Neural cell (in vitro differentiated cells): ENCODE results near the gene VPS37B. TPM values are rescaled to one million over a fixed set of nuclear protein-coding genes. Genes with fewer than 3 reads are reported as not detected.

Source experiments
- H2AFZ ChIP-seq: fragments of 200-600, 300-800 bp; sonication (generic), shearing (Covaris generic); 2 replicates; pipeline ENCODE4 v1.6.0; 2014; ENCODE audit warnings: low read depth, mild to moderate bottlenecking, antibody characterized with exemption, low read length, moderate library complexity
- H3F3A ChIP-seq: fragments of 200-600 bp; shearing (Covaris generic); 2 replicates; pipeline ENCODE4 v1.6.1; 2016; ENCODE audit warnings: mild to moderate bottlenecking, moderate library complexity, mixed read lengths, antibody characterized with exemption, low read length; ENCODE audit not compliant: insufficient read depth, poor library complexity, severe bottlenecking
- H3K27ac ChIP-seq: fragments of 200-600, 300-800 bp; sonication (generic), shearing (Covaris generic); 2 replicates; pipeline ENCODE4 v1.5.1; 2014; ENCODE audit warnings: mild to moderate bottlenecking, low read length, moderate library complexity
- H3K27me3 ChIP-seq: fragments of 300-800, 200-600 bp; sonication (generic), shearing (Covaris generic); 2 replicates; pipeline ENCODE4 v1.6.0; 2014; ENCODE audit warnings: mild to moderate bottlenecking, low read depth, low read length, moderate library complexity; ENCODE audit not compliant: insufficient read depth
- H3K36me3 ChIP-seq: fragments of 300-800, 200-600 bp; sonication (generic), shearing (Covaris generic); 2 replicates; pipeline ENCODE4 v1.5.1; 2014; ENCODE audit warnings: mild to moderate bottlenecking, antibody characterized with exemption, low read length, moderate library complexity; ENCODE audit not compliant: insufficient read depth
- H3K4me2 ChIP-seq: fragments of 300-800, 200-600 bp; sonication (generic), shearing (Covaris generic); 2 replicates; pipeline ENCODE4 v1.6.0; 2014; ENCODE audit warnings: mild to moderate bottlenecking, low read length
- H3K4me3 ChIP-seq: fragments of 300-800, 200-600 bp; sonication (generic), shearing (Covaris generic); 2 replicates; pipeline ENCODE4 v1.5.1; 2014; ENCODE audit warnings: mild to moderate bottlenecking, low read length, moderate library complexity
- H3K79me2 ChIP-seq: fragments of 200-600 bp; shearing (Covaris generic); replicated peaks from 2 replicates; pipeline ENCODE4 v1.6.0; 2014; ENCODE audit warnings: mild to moderate bottlenecking, low read length, moderate library complexity; ENCODE audit not compliant: insufficient read depth
- H3K9ac ChIP-seq: fragments of 300-800, 200-600 bp; sonication (generic), shearing (Covaris generic); 2 replicates; pipeline ENCODE4 v1.6.1; 2016; ENCODE audit warnings: mild to moderate bottlenecking, low read length, mixed read lengths
- H3K9me2 ChIP-seq: fragments of 200-600 bp; shearing (Covaris generic); 2 replicates; pipeline ENCODE4 v1.6.1; 2016; ENCODE audit warnings: mild to moderate bottlenecking, low read length, mixed read lengths; ENCODE audit not compliant: insufficient read depth
- H3K9me3 ChIP-seq: fragments of 200-600, 300-800 bp; sonication (generic), shearing (Covaris generic); 2 replicates; pipeline ENCODE4 v1.6.1; 2016; ENCODE audit warnings: mild to moderate bottlenecking, mixed run types, low read length, moderate library complexity, mixed read lengths
- H4K20me1 ChIP-seq: fragments of 200-600 bp; shearing (Covaris generic); 2 replicates; pipeline ENCODE4 v1.6.1; 2016; ENCODE audit warnings: mild to moderate bottlenecking, mixed run types; ENCODE audit not compliant: insufficient read depth
- EP300 ChIP-seq: fragments of 450-650 bp; conservative IDR thresholded peaks from 2 replicates; pipeline ENCODE4 v1.6.1; 2014; ENCODE audit warnings: antibody characterized with exemption, mild to moderate bottlenecking, moderate library complexity; ENCODE audit not compliant: poor library complexity, severe bottlenecking
- EZH2 ChIP-seq: fragments of 200-600, 300-800 bp; shearing (Covaris generic), sonication (generic); IDR thresholded peaks from 2 replicates; pipeline ENCODE4 v1.6.1; 2014; ENCODE audit warnings: antibody characterized with exemption, low read length, borderline replicate concordance, mild to moderate bottlenecking; ENCODE audit not compliant: insufficient read depth, poor library complexity, severe bottlenecking
- MXI1 ChIP-seq: fragments of 450-650 bp; conservative IDR thresholded peaks from 2 replicates; pipeline ENCODE4 v1.6.1; 2014; ENCODE audit warnings: antibody characterized with exemption, mild to moderate bottlenecking; ENCODE audit not compliant: poor library complexity, severe bottlenecking
- POLR2AphosphoS5 ChIP-seq: IDR thresholded peaks from 2 replicates; pipeline ENCODE4 v1.6.1; 2012
- RAD21 ChIP-seq: fragments of 450-650 bp; conservative IDR thresholded peaks from 2 replicates; pipeline ENCODE4 v1.6.1; 2014; ENCODE audit warnings: antibody characterized with exemption, mild to moderate bottlenecking, moderate library complexity
- SMC3 ChIP-seq: fragments of 450-650 bp; conservative IDR thresholded peaks from 2 replicates; pipeline ENCODE4 v1.6.1; 2014; ENCODE audit warnings: antibody characterized with exemption, mild to moderate bottlenecking, moderate library complexity; ENCODE audit not compliant: poor library complexity
- TAF1 ChIP-seq: IDR thresholded peaks from 2 replicates; pipeline ENCODE4 v1.6.1; 2012; ENCODE audit warnings: low read depth
- polyA plus RNA-seq: library from polyadenylated mRNA; depleted of rRNA; stranded (reverse); fragments of >200 nt; gene quantifications from 2 replicates; pipeline ENCODE4 v1.2.3, GENCODE V29; 2014
- TF ChIP-seq, protein P1 (sequence below): fragments of 450-650 bp; IDR thresholded peaks from 2 replicates; pipeline ENCODE4 v1.5.1; 2014; ENCODE audit warnings: antibody characterized with exemption, mild to moderate bottlenecking, moderate library complexity; ENCODE audit not compliant: poor library complexity, severe bottlenecking
- TF ChIP-seq, protein P2 (sequence below): IDR thresholded peaks from 2 replicates; pipeline ENCODE4 v1.6.1; 2012; ENCODE audit warnings: borderline replicate concordance

The VPS37B gene
- polyA plus RNA-seq, 1 donor from 2014 or later, result 30.2 TPM

DNA sequence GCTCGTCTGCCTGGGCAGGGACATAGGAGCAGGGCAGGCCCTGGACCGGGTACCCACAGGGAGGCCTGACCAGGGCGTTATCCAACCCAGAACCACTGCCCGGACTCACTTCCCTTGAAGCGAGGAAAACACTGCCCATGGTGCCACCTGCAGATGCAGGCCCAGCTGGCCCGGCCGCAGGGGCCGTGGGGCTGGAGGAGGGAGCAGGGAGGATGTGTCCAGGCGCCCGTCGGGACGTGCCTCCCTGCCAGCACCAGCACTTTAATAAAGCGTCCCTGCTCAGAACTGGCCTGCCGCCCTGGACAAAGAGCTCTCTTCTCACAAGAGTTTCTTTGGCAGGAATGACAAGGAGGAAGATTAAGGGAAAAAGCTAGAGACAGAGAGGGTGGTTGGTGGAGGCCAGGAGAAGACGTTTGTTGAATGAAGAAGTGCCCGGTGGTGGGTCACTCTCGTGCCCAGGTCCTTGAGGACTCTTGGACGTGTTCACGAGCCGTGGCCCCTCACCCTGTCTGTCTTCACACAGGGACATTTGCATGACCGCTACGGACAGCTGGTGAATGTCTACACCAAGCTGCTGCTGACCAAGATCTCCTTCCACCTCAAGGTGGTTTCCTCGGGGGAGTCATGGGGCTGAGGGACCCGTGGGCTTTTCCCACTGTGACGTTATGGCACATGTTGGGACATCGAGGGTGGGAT lies 46.4 kb downstream of the VPS37B start:
- Histone ChIP-seq H3K4me3 (no peak overlapping the region), H3K4me2 (no peak overlapping the region), H3F3A (no peaks in the 10 kb centered on the region), H3K36me3 (no peaks in the 10 kb centered on the region), H3K27me3 (no peaks in the 10 kb centered on the region), H3K79me2 (no peaks in the 10 kb centered on the region), H4K20me1 (peaks cover 18% of the 10 kb centered on the region), H3K27ac (no peak overlapping the region), H3K9me3 (no peaks in the 10 kb centered on the region), H3K9me2 (no peaks in the 10 kb centered on the region), H3K9ac (no peak overlapping the region), H2AFZ (no peak overlapping the region)
- TF ChIP-seq, protein P1, sequence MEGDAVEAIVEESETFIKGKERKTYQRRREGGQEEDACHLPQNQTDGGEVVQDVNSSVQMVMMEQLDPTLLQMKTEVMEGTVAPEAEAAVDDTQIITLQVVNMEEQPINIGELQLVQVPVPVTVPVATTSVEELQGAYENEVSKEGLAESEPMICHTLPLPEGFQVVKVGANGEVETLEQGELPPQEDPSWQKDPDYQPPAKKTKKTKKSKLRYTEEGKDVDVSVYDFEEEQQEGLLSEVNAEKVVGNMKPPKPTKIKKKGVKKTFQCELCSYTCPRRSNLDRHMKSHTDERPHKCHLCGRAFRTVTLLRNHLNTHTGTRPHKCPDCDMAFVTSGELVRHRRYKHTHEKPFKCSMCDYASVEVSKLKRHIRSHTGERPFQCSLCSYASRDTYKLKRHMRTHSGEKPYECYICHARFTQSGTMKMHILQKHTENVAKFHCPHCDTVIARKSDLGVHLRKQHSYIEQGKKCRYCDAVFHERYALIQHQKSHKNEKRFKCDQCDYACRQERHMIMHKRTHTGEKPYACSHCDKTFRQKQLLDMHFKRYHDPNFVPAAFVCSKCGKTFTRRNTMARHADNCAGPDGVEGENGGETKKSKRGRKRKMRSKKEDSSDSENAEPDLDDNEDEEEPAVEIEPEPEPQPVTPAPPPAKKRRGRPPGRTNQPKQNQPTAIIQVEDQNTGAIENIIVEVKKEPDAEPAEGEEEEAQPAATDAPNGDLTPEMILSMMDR, result no peak
- TF ChIP-seq SMC3 (no peak), RAD21 (no peak), POLR2AphosphoS5 (no peak), TAF1 (no peak), EZH2 (no peak), MXI1 (no peak), EP300 (no peak)
- TF ChIP-seq, protein P2, sequence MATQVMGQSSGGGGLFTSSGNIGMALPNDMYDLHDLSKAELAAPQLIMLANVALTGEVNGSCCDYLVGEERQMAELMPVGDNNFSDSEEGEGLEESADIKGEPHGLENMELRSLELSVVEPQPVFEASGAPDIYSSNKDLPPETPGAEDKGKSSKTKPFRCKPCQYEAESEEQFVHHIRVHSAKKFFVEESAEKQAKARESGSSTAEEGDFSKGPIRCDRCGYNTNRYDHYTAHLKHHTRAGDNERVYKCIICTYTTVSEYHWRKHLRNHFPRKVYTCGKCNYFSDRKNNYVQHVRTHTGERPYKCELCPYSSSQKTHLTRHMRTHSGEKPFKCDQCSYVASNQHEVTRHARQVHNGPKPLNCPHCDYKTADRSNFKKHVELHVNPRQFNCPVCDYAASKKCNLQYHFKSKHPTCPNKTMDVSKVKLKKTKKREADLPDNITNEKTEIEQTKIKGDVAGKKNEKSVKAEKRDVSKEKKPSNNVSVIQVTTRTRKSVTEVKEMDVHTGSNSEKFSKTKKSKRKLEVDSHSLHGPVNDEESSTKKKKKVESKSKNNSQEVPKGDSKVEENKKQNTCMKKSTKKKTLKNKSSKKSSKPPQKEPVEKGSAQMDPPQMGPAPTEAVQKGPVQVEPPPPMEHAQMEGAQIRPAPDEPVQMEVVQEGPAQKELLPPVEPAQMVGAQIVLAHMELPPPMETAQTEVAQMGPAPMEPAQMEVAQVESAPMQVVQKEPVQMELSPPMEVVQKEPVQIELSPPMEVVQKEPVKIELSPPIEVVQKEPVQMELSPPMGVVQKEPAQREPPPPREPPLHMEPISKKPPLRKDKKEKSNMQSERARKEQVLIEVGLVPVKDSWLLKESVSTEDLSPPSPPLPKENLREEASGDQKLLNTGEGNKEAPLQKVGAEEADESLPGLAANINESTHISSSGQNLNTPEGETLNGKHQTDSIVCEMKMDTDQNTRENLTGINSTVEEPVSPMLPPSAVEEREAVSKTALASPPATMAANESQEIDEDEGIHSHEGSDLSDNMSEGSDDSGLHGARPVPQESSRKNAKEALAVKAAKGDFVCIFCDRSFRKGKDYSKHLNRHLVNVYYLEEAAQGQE, result no peak

DNA sequence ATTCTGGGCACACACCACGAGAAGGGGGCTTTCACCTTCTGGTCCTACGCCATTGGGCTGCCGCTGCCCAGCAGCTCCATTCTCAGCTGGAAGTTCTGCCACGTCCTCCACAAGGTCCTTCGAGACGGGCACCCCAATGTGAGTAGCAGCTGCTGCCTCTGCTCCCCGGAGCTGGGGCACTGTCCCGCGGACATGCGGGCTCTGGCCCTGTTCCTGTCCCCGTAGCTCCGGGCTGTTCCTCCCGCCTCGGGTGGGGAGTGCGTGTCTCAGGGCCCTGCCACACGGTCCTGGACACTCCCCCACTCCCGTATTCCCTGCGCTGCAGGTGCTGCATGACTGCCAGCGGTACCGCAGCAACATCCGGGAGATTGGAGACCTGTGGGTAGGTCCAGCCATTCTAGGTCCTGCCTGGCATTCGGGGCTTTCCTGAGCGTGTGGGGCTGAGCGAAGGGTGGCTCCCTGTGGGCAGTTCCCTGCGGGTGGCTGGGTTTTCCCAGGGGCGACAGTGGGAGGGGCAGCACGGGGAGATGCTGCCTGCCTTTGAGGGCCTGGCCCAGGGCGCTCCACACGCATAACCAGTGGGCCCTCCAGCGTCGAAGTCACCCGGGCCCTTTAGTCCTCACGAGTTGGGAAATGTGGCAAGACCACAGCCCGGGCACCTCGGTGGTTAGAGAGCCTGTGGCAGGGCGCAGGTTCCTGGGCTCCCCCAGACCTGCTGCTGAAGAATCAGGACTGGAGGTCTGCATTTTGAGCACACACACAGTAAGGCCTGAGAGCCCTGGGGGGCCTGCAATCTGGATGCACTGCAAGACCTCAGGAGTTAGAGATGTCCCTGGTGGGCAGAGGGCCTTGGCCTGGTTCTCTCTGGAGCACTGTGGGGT lies 47.2 kb downstream of the VPS37B start:
- no peaks in the 10 kb centered on the region for H3K79me2 ChIP-seq
- no peaks in the 10 kb centered on the region for H3K9me2 ChIP-seq
- H3F3A ChIP-seq, result no peaks in the 10 kb centered on the region
- H3K9me3 ChIP-seq, result no peaks in the 10 kb centered on the region
- TF ChIP-seq, protein P1, result no peak
- TF ChIP-seq POLR2AphosphoS5, result no peak
- no peak for TF ChIP-seq EZH2
- no peak for TF ChIP-seq EP300
- TF ChIP-seq, protein P2, result no peak
- TF ChIP-seq TAF1, result no peak
- no peak for TF ChIP-seq MXI1
- TF ChIP-seq SMC3, result no peak
- no peak for TF ChIP-seq RAD21
- H3K4me3 ChIP-seq, result no peak overlapping the region
- H3K36me3 ChIP-seq, result no peaks in the 10 kb centered on the region
- H3K4me2 ChIP-seq, result no peak overlapping the region
- H3K27me3 ChIP-seq, result no peaks in the 10 kb centered on the region
- H3K9ac ChIP-seq, result no peak overlapping the region
- no peak overlapping the region for H3K27ac ChIP-seq
- no peak overlapping the region for H2AFZ ChIP-seq
- H4K20me1 ChIP-seq, result peaks cover 24% of the 10 kb centered on the region
